ENCODE data around the gene SMIM14.

GRCh38 chr4:39498727-39499020, 140.0 kb downstream of the SMIM14 start:
- TF ChIP-seq POLR2A (IDR thresholded peaks at IDR 0.05; ENCODE audit: extremely low read depth, insufficient read length) (no peak), CTCF (IDR thresholded peaks at IDR 0.05; ENCODE audit: low read depth, low read length) (no peak), MYC (IDR thresholded peaks at IDR 0.05; ENCODE audit: low read depth, low read length) (no peak), MAX (IDR thresholded peaks at IDR 0.05; ENCODE audit: low read depth, low read length) (no peak)
